ENCODE results near the gene HCK. TPM values are rescaled to one million over a fixed set of nuclear protein-coding genes. Genes with fewer than 3 reads are reported as not detected.

HCK gene
- total and polyA plus RNA-seq, 9 of the 15 experiments (the other 6 are each of a cell fraction or from before 2014, with no cell fraction given), result 0.09 to 0.51 (median 0.27) TPM; not detected in 6

- TF ChIP-seq ZNF518B (CRISPR knock-in tag; IDR thresholded peaks at IDR 0.05) (no peak), SMARCA5 (IDR thresholded peaks at IDR 0.05) (no peak)
Measured at GRCh38 chr20:32071395-32072167, 19.5 kb downstream of the HCK start (continued).

- ATAC-seq (no peak), DNase-seq (ENCODE audit: extremely low read depth in 1 of 4, low spot score in 3 of 4) (no peak), FAIRE-seq (no peak)
- no peaks in the 10 kb centered on the region for H3K79me2 ChIP-seq (ENCODE audit: control insufficient read depth, insufficient read depth, low read length)
- no peak overlapping the region for H2AFZ ChIP-seq (ENCODE audit: low read depth, low read length)
- CTCF ChIA-PET (ENCODE audit: low intra/inter-chr PET ratio), result no interaction called here
- BruUV-seq (replicated peaks), result no TSS peak
- no peaks in the 10 kb centered on the region for H3K9me3 ChIP-seq (replicated peaks; ENCODE audit: control insufficient read depth, insufficient read depth, low read depth, low read length)
- no peak overlapping the region for H3K27ac ChIP-seq (ENCODE audit: extremely low read depth, low read depth, low read length)
- no peak overlapping the region for H3K9ac ChIP-seq (ENCODE audit: insufficient read depth in 1 of 2, low read depth in 2 of 2, low read length in 2 of 2)
- H3K4me2 ChIP-seq (ENCODE audit: insufficient read depth, low read length), result no peak overlapping the region
- TF ChIP-seq ZNF395 (CRISPR knock-in tag; IDR thresholded peaks at IDR 0.05) (no peak), ZNF384 (IDR thresholded peaks at IDR 0.05; ENCODE audit: low read depth, low read length) (peak; percentile 30; the same call in 1 of the 2 replicates)
- peaks cover 30 to 59% of the 10 kb centered on the region in 2 experiments; a peak in 4 of 5 replicates for H3K27me3 ChIP-seq (ENCODE audit: control insufficient read depth in 2 of 2, insufficient read depth in 2 of 2, low read length in 2 of 2)
- POLR2A ChIA-PET, result interaction anchor here (0.5 kb wide), 1 partner anchor 248 kb away, joined by 3 read pairs; no protein-coding TSS in a partner anchor
- no peaks in the 10 kb centered on the region for H3K36me3 ChIP-seq (ENCODE audit: control insufficient read depth, insufficient read depth, low read length)
- WGBS (ENCODE audit: insufficient coverage, low coverage, missing lambda C conversion rate), result 7% methylated on average over 6 of the region's 6 CpGs
- H4K20me1 ChIP-seq (replicated peaks; ENCODE audit: control insufficient read depth, insufficient read depth, low read length), result no peaks in the 10 kb centered on the region
- no peak overlapping the region for H3K4me3 ChIP-seq
- in situ Hi-C loops (cut with MboI) (no loop called here), intact Hi-C loops (cut with micrococcal nuclease) (no loop called here)
- no peaks in the 10 kb centered on the region; a peak in 2 of 5 replicates for H3K4me1 ChIP-seq (replicated peaks in 1 of 2; ENCODE audit: control insufficient read depth in 2 of 2, insufficient read depth in 2 of 2, low read length in 2 of 2)
- H3K9me1 ChIP-seq (ENCODE audit: control insufficient read depth, insufficient read depth, low read length), result no peaks in the 10 kb centered on the region
Measured at GRCh38 chr20:32072168-32072750, 20.2 kb downstream of the HCK start.

Data from K562 (cell line).